Measurements from ENCODE around the gene LHFPL4. TPM values are rescaled to one million over a fixed set of nuclear protein-coding genes. Genes with fewer than 3 reads are reported as not detected.

LHFPL4 gene
- total and polyA plus RNA-seq, 4 donors, result 0.08 TPM; not detected in 3

GRCh38 chr3:9512456-9513045 lies 41.1 kb downstream of the LHFPL4 start:
- Histone ChIP-seq H3K9ac (ENCODE audit: low read depth in 1 of 2, low read length in 2 of 2) (no peak overlapping the region), H3K36me3 (ENCODE audit: control insufficient read depth in 4 of 4, insufficient read depth in 3 of 4, low read depth in 1 of 4, low read length in 3 of 4) (no peaks in the 10 kb centered on the region), H3K27ac (ENCODE audit: low read depth in 1 of 2, low read length in 2 of 2) (no peak overlapping the region), H3K9me3 (ENCODE audit: control insufficient read depth in 4 of 4, low read length in 3 of 4) (no peaks in the 10 kb centered on the region), H3K4me1 (ENCODE audit: control insufficient read depth in 4 of 4, insufficient read depth in 4 of 4, low read length in 3 of 4) (no peaks in the 10 kb centered on the region), H3K27me3 (ENCODE audit: control insufficient read depth in 4 of 4, insufficient read depth in 4 of 4, low read length in 3 of 4) (peaks cover 0 to 7% (median 2%) of the 10 kb centered on the region in 4 donors), H3K4me3 (ENCODE audit: low read depth in 1 of 3, low read length in 3 of 3) (no peak overlapping the region)
- no peak for DNase-seq (ENCODE audit: low spot score)
- WGBS, result 72% methylated on average over 7 of the region's 7 CpGs
- no peak for TF ChIP-seq REST (IDR thresholded peaks at IDR 0.05)
- TF ChIP-seq SP1 (IDR thresholded peaks at IDR 0.05), result no peak
- no peak for TF ChIP-seq TAF1 (conservative IDR thresholded peaks at IDR 0.05)
- TF ChIP-seq EGR1 (IDR thresholded peaks at IDR 0.05; ENCODE audit: low read depth in 2 of 2), result no peak
- no peak for TF ChIP-seq FOXA1 (IDR thresholded peaks at IDR 0.05)
- no peak for TF ChIP-seq YY1 (IDR thresholded peaks at IDR 0.05)
- TF ChIP-seq GABPA (IDR thresholded peaks at IDR 0.05 in 1 of 2, conservative IDR thresholded peaks at IDR 0.05 in 1 of 2), result no peak
- TF ChIP-seq CTCF (IDR thresholded peaks at IDR 0.05; ENCODE audit: low read depth, low read length, missing input control), result no peak
- TF ChIP-seq HNF4G (IDR thresholded peaks at IDR 0.05), result no peak
- no peak for TF ChIP-seq NR2F2 (IDR thresholded peaks at IDR 0.05)
- TF ChIP-seq ATF3 (IDR thresholded peaks at IDR 0.05), result no peak
- no peak for TF ChIP-seq MAX (IDR thresholded peaks at IDR 0.05)
- TF ChIP-seq ZBTB33 (IDR thresholded peaks at IDR 0.05), result no peak
- no peak for TF ChIP-seq FOXA2 (IDR thresholded peaks at IDR 0.05)
- TF ChIP-seq RAD21 (IDR thresholded peaks at IDR 0.05), result no peak
- no peak for TF ChIP-seq RXRA (IDR thresholded peaks at IDR 0.05)
- TF ChIP-seq HNF4A (conservative IDR thresholded peaks at IDR 0.05), result no peak
- no peak for TF ChIP-seq JUND (IDR thresholded peaks at IDR 0.05)

Data from liver (tissue), 9 donors.